ELR (cell line): ENCODE data around the gene SSC4D.
"Not testable (repeated sequence)": the region's sequence is repeated elsewhere in the genome, so short reads cannot be mapped to it uniquely, and the experiment has no call there.

Experiments
- DNase-seq: peaks from one replicate; pipeline ENCODE4 v3.0.0-alpha.2; 2015; ENCODE audit warnings: low read depth

SSC4D gene

DNA sequence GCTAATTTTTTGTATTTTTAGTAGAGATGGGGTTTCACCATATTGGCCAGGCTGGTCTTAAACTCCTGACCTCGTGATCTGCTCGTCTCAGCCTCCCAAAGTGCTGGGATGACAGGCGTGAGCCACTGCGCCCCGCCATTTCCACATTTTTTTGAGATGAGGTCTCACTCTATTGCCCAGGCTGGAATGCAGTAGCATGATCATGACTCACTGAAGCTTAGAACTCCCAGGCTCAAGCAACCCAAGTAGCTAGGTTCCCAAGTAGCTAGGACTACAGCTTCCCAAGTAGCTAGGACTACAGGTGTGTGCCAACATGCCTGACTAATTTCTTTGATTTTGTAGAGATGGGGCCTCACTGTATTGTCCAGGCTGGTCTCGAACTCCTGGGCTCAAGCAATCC lies 11.6 kb upstream of the SSC4D start:
- DNase-seq = peak; percentile 97

- not testable (repeated sequence) for DNase-seq
Observed at GRCh38 chr7:76417654-76418310, 8.3 kb upstream of the SSC4D start.

GRCh38 chr7:76412249-76412648 lies 2.8 kb upstream of the SSC4D start:
- DNase-seq = no peak

- no peak for DNase-seq
Observed at GRCh38 chr7:76411626-76412025, 2.1 kb upstream of the SSC4D start.

DNA sequence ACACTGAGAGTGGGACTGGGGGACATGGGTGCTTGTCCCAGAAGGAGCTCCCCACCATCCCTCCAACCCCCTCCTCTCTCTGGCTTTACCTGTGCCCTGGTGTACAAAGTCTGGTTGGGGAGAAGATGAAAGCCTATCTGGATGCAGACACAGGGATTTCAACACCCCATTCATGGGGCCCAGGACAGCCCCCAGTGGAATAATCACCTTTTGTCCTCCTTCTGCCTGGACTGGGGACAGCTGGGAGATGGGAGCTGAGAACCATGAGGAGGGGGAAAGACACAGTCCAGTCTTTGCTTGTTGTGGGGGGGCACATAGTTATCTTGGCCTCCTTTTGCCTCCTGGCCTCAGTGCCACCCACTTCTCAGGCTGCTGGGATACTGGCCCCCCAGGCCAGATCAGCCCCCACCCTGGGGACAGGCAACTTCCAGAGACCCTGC lies 1.4 kb downstream of the SSC4D start:
- DNase-seq = no peak

DNA sequence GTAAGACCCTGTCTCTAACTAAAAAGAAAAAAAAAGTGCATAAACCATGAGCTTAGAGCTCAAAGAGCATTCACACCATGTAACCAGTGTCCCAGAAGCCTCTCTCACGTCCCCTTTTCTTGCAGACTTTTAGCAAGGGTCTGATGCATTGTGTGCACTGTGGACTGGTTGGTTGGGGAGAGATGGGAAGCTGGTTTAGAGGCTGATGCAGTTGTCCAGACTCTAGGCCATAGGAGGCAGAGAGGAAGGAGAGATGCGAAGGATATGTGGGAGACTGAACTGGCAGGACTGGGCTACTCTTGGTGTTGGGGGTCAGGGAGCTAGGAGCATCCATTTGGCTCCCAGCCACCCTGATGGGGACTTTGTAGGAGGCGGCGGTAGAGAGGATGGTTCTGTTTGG lies 1.8 kb downstream of the SSC4D start:
- DNase-seq = no peak

DNA sequence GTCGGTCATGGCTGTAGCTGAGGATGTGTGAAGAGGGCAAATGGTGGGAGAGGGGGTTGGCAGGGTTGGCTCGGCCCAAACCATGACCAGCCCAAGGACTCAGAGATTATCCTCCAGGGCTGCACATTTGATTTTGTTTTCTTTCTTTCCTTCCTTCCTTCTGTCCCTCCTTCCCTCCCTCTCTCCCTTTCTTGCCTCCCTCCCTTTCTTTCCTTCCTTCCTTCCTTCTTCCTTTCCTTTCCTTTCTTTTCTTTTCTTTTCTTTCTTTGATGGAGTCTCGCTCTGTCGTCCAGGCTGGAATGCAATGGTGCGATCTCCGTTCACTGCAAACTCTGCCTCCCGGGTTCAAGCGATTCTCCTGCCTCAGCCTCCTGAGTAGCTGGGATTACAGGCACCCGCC lies 3.8 kb downstream of the SSC4D start:
- no peak for DNase-seq

- no peak for DNase-seq
Observed at GRCh38 chr7:76403780-76404494, 5.6 kb downstream of the SSC4D start.

DNA sequence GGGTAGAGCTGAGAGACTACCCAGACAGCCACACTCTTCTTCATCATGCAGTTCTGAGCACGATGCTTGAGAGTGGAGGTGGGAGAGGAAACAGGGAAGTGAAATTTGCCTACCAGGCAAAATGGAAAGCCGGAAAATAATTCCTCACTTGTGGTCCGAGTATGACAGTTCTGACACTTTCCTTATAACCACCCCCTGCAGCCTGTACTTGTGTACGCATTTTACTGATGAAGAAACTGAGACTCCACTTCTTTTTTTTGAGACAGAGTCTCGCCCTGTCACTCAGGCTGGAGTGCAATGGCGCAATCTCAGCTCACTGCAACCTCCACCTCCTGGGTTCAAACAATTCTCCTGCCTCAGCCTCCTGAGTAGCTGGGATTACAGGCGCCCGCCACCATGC lies 6.4 kb downstream of the SSC4D start:
- not testable (repeated sequence) for DNase-seq

DNA sequence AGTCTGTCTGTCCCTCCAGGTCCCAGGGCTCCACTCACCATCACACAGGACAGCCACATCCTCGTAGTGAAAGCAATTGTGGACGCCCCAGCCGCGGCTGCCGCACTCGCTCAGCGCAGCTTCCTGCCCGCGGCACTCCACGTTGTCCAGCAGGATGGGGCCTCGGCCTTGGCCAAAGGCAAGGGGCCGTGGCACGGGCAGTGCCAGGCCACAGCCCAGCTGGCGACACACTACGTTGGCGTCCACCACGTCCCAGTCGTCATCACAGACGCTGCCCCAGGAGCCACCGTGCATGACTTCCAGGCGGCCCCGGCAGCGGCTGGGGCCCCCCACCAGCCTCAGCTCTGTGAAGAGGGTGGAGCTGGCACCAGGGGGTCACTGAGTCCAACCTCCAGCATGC lies 9.2 kb downstream of the SSC4D start:
- DNase-seq = no peak

GRCh38 chr7:76397409-76398183 lies 11.9 kb downstream of the SSC4D start:
- DNase-seq = peak; percentile 42

DNA sequence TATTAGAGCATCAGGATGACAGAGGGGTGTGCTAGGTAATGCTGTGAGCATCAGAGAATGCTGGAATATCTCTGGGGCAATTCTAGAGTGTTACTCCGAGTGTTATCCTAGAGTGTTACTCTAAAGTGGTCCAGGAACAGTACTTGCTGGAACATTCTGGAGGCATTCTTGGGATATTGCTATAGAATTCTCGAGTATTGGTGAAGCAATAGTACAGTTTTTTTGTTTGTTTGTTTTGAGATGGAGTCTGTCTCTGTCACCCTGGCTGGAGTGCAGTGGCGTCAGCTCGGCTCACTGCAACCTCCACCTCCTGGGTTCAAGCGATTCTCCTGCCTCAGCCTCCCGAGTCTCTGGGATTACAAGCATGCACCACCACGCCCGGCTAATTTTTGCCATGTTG lies 12.6 kb downstream of the SSC4D start:
- no peak for DNase-seq

DNA sequence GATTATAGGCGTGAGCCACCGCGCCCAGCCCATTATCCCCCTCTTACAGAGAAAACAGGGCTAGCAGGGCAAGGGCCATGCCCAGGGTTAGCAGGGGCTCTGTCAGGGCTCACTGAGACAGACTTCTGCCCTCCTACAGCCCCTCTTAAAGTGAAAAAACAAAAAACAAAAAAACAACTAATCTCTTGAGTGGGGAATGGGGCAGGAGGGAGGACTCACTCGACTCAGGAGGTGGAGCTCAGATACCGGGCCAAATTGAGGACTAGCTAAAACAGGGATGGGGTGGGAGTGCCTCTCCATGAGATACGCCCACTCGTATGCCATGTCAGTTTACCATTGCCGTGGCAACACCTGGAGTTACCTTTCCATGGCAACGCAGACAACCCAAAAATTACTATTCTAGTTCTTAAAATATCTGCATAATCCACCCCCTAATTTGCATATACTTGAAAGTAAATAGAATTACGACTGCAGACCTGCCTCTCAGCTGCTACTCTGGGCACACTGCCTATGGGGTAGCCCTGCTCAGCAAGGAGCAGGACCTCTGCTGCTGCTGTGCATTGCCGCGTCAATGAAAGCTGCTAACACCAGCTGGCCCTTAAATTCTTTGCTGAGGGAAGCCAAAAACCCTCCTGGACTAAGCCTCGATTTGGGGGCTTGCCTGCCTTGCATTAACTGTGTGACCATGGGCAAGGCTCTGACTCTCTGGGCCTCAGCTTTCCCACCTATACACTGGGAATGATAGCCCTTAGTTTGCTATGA lies 13.4 kb downstream of the SSC4D start:
- DNase-seq = no peak

DNA sequence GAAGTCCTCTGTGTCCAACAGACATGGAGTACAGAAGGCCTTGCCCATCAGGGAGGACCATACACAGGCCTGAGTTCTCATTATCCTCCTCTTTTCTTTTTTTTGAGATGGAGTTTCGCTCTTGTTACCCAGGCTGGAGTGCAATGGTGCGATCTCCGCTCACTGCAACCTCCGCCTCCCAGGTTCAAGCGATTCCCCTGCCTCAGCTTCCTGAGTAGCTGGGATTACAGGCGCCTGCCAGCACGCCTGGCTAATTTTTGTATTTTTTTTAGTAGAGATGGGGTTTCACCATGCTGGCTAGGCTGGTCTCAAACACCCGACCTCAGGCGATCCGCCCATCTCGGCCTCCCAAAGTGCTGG lies 13.9 kb downstream of the SSC4D start:
- DNase-seq = not testable (repeated sequence)

DNA sequence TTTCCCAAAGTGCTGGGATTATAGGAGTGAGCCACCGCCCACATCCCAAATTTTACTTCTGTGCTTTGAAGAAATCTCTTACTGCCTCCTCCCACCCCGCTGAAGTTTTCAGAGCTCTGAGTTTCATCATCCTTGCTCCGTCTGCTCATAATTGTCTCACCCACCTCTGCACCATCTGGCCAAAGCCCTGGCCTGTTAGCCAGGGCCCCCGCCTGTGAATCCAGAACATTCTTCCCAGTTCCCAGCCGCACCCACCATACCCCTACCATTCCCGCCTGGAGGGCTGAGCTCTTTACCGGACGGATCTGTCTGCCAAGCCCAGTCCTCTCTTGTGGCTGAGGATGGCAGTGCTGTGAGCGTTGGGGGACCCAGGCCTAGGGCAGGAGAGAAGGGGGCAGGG lies 14.5 kb downstream of the SSC4D start:
- no peak for DNase-seq

GRCh38 chr7:76393116-76394031 lies 16.1 kb downstream of the SSC4D start:
- DNase-seq = peak; percentile 89

DNA sequence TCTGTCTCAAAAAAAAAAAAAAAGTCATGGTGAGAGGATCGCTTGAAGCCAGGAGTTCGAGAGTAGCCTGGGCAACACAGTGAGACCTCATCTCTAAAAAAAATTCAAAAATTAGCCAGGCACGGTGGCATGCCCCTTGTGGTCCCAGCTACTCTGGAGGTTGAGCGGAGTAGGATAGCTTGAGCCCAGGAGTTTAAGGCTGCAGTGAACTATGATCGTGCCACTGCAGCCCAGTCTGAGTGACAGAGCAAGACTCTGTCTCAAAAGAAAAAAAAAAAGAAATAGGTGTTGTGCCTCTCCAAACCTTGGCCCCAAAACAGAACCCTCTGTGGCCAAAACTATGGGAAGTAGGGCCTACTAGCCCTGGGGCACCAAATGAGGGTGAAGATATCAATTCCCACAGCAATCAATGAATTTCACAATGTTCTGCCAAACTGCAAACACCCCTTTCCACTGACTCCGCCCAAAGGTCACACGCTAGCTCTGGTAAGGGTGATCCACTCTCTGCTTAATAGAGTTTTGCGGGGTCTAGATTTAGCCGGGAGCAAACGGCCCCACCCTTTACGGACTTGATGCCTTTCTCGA lies 16.9 kb downstream of the SSC4D start:
- DNase-seq = no peak

GRCh38 chr7:76390092-76390491 lies 19.4 kb downstream of the SSC4D start:
- DNase-seq = no peak

GRCh38 chr7:76387789-76388188 lies 21.7 kb downstream of the SSC4D start:
- not testable (repeated sequence) for DNase-seq

DNA sequence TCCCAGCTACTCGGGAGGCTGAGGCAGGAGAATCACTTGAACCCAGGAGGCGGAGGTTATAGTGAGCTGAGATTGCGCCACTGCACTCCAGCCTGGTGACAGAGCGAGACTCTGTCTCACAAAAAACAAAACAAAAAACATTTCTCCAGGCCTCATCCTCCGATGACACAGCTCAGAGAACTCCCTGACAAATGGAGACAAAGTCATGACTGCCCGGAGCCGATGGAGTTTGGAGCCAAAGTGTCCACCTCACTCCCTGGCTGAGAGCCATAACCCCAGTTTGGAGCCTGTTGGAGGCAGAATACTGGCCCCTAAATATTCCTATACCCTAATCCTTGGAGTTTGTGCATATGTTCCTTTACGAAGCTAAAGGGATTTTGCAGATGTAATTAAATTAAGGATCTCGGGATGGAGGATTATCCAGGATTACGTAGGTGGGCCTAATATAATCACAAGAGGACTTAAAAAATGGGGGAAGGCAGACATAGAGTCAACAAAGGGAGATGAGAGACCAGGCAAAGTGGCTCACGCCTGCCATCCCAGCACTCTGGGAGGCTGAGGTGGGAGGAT lies 22.7 kb downstream of the SSC4D start:
- DNase-seq = peak; percentile 35
